ENCODE data around the gene WDR36.

The WDR36 gene

DNA sequence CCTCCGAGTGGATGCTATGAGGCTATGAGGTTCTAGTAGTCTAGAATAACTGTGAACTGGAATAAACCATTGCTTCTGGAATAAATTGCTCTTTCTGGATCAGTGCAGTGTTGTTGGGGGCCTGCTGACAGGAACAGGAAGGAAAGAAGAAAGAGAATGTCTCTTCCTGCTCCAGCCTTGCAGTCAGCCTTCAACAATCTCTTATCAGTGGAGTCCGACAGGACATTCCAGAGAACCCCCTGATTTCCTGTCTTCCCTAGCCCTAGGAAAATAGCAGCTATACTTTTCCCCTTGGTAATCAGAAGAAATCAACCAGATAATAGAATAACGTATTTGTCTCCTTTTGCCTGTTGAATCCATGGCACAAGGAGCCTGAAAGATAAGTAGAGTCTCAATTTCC lies 55.4 kb downstream of the WDR36 start:
- no peak overlapping the region for H3K27ac ChIP-seq (ENCODE audit: low read depth in 2 of 2, low read length in 2 of 2)
- no peaks in the 10 kb centered on the region for H3K27me3 ChIP-seq (ENCODE audit: control insufficient read depth in 2 of 2, insufficient read depth in 2 of 2, low read length in 2 of 2)
- H3K9ac ChIP-seq (ENCODE audit: low read depth in 1 of 2, low read length in 2 of 2), result no peak overlapping the region
- no peaks in the 10 kb centered on the region for H3K4me1 ChIP-seq (ENCODE audit: control insufficient read depth in 2 of 2, insufficient read depth in 2 of 2, low read length in 2 of 2)
- no peaks in the 10 kb centered on the region for H3K9me3 ChIP-seq (ENCODE audit: control insufficient read depth in 2 of 2, low read length in 2 of 2)
- no peak overlapping the region for H3K4me3 ChIP-seq (ENCODE audit: low read length in 2 of 2)
- no peaks in the 10 kb centered on the region for H3K36me3 ChIP-seq (ENCODE audit: control insufficient read depth in 2 of 2, insufficient read depth in 2 of 2, low read length in 2 of 2)

DNA sequence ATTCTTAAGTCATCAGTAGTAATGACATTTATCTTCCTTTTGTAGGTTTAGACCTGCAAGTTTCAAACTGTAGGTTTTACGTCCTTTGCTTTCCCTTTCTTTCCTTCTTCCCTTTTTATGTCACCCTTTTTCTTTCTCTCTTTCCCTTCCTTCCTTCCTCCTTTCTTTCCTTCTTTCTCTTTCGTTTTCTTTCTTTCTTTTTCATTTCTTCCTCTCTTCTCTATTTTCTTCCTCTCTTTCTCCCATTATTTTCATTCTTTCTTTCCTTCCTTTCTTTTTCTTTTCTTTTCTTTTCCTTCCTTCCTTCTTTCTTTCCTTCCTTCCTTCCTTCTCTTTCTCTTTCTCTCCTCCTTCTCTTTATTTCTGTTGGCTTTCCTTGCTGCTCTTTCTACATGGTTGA lies 59.9 kb downstream of the WDR36 start:
- Histone ChIP-seq H3K36me3 (ENCODE audit: control insufficient read depth in 2 of 2, insufficient read depth in 2 of 2, low read length in 2 of 2) (no peaks in the 10 kb centered on the region), H3K4me3 (ENCODE audit: low read length in 2 of 2) (no peak overlapping the region), H3K9me3 (ENCODE audit: control insufficient read depth in 2 of 2, low read length in 2 of 2) (no peaks in the 10 kb centered on the region), H3K27ac (ENCODE audit: low read depth in 2 of 2, low read length in 2 of 2) (no peak overlapping the region), H3K4me1 (ENCODE audit: control insufficient read depth in 2 of 2, insufficient read depth in 2 of 2, low read length in 2 of 2) (no peaks in the 10 kb centered on the region), H3K27me3 (ENCODE audit: control insufficient read depth in 2 of 2, insufficient read depth in 2 of 2, low read length in 2 of 2) (no peaks in the 10 kb centered on the region), H3K9ac (ENCODE audit: low read depth in 1 of 2, low read length in 2 of 2) (no peak overlapping the region)

GRCh38 chr5:111153483-111153882 lies 61.3 kb downstream of the WDR36 start:
- no peaks in the 10 kb centered on the region for H3K9me3 ChIP-seq (ENCODE audit: control insufficient read depth in 2 of 2, low read length in 2 of 2)
- H3K27me3 ChIP-seq (ENCODE audit: control insufficient read depth in 2 of 2, insufficient read depth in 2 of 2, low read length in 2 of 2), result no peaks in the 10 kb centered on the region
- H3K4me3 ChIP-seq (ENCODE audit: low read length in 2 of 2), result no peak overlapping the region
- H3K9ac ChIP-seq (ENCODE audit: low read depth in 1 of 2, low read length in 2 of 2), result no peak overlapping the region
- H3K27ac ChIP-seq (ENCODE audit: low read depth in 2 of 2, low read length in 2 of 2), result no peak overlapping the region
- H3K36me3 ChIP-seq (ENCODE audit: control insufficient read depth in 2 of 2, insufficient read depth in 2 of 2, low read length in 2 of 2), result no peaks in the 10 kb centered on the region
- no peaks in the 10 kb centered on the region for H3K4me1 ChIP-seq (ENCODE audit: control insufficient read depth in 2 of 2, insufficient read depth in 2 of 2, low read length in 2 of 2)

DNA sequence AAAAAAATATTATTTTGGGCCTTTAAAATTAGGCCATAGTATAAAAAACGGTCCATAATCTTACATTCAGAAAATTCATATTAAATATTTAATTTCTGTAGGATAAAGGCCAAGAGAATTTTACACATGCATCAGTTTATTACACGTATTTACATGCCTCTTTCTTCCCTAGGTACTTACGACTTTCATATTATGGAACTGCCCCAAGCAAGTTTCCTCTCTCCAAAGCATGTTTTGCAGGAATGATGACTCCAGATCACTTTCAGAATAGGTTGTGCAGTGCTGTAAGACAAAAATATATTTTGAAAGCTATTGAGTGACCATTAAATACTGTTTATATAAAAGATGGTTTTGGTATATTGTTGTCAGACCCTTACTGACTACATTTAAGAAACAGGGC lies 61.8 kb downstream of the WDR36 start:
- H3K9me3 ChIP-seq (ENCODE audit: control insufficient read depth in 2 of 2, low read length in 2 of 2), result no peaks in the 10 kb centered on the region
- H3K27ac ChIP-seq (ENCODE audit: low read depth in 2 of 2, low read length in 2 of 2), result no peak overlapping the region
- H3K36me3 ChIP-seq (ENCODE audit: control insufficient read depth in 2 of 2, insufficient read depth in 2 of 2, low read length in 2 of 2), result no peaks in the 10 kb centered on the region
- no peaks in the 10 kb centered on the region for H3K4me1 ChIP-seq (ENCODE audit: control insufficient read depth in 2 of 2, insufficient read depth in 2 of 2, low read length in 2 of 2)
- H3K27me3 ChIP-seq (ENCODE audit: control insufficient read depth in 2 of 2, insufficient read depth in 2 of 2, low read length in 2 of 2), result no peaks in the 10 kb centered on the region
- H3K9ac ChIP-seq (ENCODE audit: low read depth in 1 of 2, low read length in 2 of 2), result no peak overlapping the region
- H3K4me3 ChIP-seq (ENCODE audit: low read length in 2 of 2), result no peak overlapping the region

DNA sequence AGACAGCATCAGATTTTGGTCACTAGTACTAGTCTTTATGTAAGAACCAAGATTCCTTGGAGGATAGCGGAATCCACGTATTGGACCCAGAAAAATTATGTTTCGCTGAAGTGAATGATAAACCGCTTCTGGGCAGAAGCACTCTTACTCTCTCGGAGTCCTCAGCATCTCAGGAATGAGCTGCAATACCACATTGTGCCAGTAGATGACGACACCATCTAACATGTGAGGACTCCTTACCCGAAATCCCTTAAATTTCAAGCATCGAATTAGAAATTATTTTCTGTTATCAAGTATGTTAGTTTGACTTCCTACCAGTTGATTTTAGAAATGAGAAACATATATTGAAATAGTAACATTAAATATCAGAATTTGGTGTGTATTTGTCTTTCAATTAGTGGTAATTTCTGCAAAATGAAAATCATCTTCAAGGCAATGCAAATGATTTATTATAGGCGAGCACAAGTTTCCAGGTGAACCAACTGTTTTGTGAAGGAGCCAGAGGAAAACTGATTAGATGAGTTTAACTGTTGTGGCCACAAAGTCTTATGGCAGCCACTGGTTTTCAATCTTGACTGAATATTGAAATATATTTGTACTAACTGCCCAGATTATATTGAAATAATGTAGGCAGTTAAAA lies 66.1 kb downstream of the WDR36 start:
- no peak overlapping the region for H3K4me3 ChIP-seq (ENCODE audit: low read length in 2 of 2)
- H3K27me3 ChIP-seq (ENCODE audit: control insufficient read depth in 2 of 2, insufficient read depth in 2 of 2, low read length in 2 of 2), result no peaks in the 10 kb centered on the region
- no peak overlapping the region for H3K9ac ChIP-seq (ENCODE audit: low read depth in 1 of 2, low read length in 2 of 2)
- no peak overlapping the region for H3K27ac ChIP-seq (ENCODE audit: low read depth in 2 of 2, low read length in 2 of 2)
- H3K4me1 ChIP-seq (ENCODE audit: control insufficient read depth in 2 of 2, insufficient read depth in 2 of 2, low read length in 2 of 2), result no peaks in the 10 kb centered on the region
- no peaks in the 10 kb centered on the region for H3K36me3 ChIP-seq (ENCODE audit: control insufficient read depth in 2 of 2, insufficient read depth in 2 of 2, low read length in 2 of 2)
- H3K9me3 ChIP-seq (ENCODE audit: control insufficient read depth in 2 of 2, low read length in 2 of 2), result no peaks in the 10 kb centered on the region

DNA sequence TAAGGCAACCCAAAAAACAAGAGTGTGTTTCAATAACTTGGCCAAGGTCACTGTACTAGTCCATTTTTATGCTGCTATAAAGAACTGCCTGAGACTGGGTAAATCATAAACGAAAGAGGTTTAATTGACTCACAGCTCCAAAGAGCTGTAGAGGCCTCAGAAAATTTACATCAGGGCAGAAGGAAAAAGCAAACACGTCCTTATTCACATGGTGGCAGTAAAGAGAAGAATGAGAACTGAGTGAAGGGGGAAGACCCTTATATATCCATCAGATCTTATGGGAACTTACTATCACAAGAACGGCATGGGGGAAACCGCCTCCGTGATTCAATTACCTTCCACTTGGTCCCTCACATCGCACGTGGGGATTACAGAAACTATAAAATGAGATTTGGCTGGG lies 67.7 kb downstream of the WDR36 start:
- no peaks in the 10 kb centered on the region for H3K9me3 ChIP-seq (ENCODE audit: control insufficient read depth in 2 of 2, low read length in 2 of 2)
- H3K4me3 ChIP-seq (ENCODE audit: low read length in 2 of 2), result no peak overlapping the region
- no peak overlapping the region for H3K9ac ChIP-seq (ENCODE audit: low read depth in 1 of 2, low read length in 2 of 2)
- no peaks in the 10 kb centered on the region for H3K27me3 ChIP-seq (ENCODE audit: control insufficient read depth in 2 of 2, insufficient read depth in 2 of 2, low read length in 2 of 2)
- no peaks in the 10 kb centered on the region for H3K36me3 ChIP-seq (ENCODE audit: control insufficient read depth in 2 of 2, insufficient read depth in 2 of 2, low read length in 2 of 2)
- H3K4me1 ChIP-seq (ENCODE audit: control insufficient read depth in 2 of 2, insufficient read depth in 2 of 2, low read length in 2 of 2), result no peaks in the 10 kb centered on the region
- no peak overlapping the region for H3K27ac ChIP-seq (ENCODE audit: low read depth in 2 of 2, low read length in 2 of 2)

- Histone ChIP-seq H3K27me3 (ENCODE audit: control insufficient read depth in 2 of 2, insufficient read depth in 2 of 2, low read length in 2 of 2) (no peaks in the 10 kb centered on the region), H3K27ac (ENCODE audit: low read depth in 2 of 2, low read length in 2 of 2) (no peak overlapping the region), H3K36me3 (ENCODE audit: control insufficient read depth in 2 of 2, insufficient read depth in 2 of 2, low read length in 2 of 2) (no peaks in the 10 kb centered on the region), H3K9me3 (ENCODE audit: control insufficient read depth in 2 of 2, low read length in 2 of 2) (no peaks in the 10 kb centered on the region), H3K9ac (ENCODE audit: low read depth in 1 of 2, low read length in 2 of 2) (no peak overlapping the region), H3K4me1 (ENCODE audit: control insufficient read depth in 2 of 2, insufficient read depth in 2 of 2, low read length in 2 of 2) (no peaks in the 10 kb centered on the region), H3K4me3 (ENCODE audit: low read length in 2 of 2) (no peak overlapping the region)
These were observed 70.9 kb downstream of the WDR36 start for GRCh38 chr5:111163000-111163399.

DNA sequence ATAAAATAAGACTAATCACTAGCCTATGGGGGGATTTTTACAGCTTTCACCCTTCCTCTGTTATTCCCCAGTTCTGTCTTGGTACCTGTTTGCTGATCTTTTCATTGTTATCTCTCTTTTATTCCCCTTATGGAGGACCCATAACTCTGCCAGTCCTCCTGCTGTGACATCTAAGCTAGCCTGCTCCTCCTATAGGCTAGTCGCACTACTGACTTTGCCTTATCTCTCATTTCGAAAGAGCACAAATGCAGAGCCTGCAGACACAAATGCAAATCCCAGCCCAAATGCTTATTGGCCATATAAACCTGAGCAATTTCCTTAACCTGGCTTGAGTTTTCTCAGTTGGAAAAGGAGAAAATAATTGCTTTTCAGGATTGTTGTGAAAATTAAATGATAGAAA lies 72.9 kb downstream of the WDR36 start:
- Histone ChIP-seq H3K36me3 (ENCODE audit: control insufficient read depth in 2 of 2, insufficient read depth in 2 of 2, low read length in 2 of 2) (no peaks in the 10 kb centered on the region), H3K9ac (ENCODE audit: low read depth in 1 of 2, low read length in 2 of 2) (no peak overlapping the region), H3K27me3 (ENCODE audit: control insufficient read depth in 2 of 2, insufficient read depth in 2 of 2, low read length in 2 of 2) (no peaks in the 10 kb centered on the region), H3K4me1 (ENCODE audit: control insufficient read depth in 2 of 2, insufficient read depth in 2 of 2, low read length in 2 of 2) (no peaks in the 10 kb centered on the region), H3K9me3 (ENCODE audit: control insufficient read depth in 2 of 2, low read length in 2 of 2) (no peaks in the 10 kb centered on the region), H3K4me3 (ENCODE audit: low read length in 2 of 2) (no peak overlapping the region), H3K27ac (ENCODE audit: low read depth in 2 of 2, low read length in 2 of 2) (no peak overlapping the region)

- Histone ChIP-seq H3K4me3 (ENCODE audit: low read length in 2 of 2) (no peak overlapping the region), H3K27me3 (ENCODE audit: control insufficient read depth in 2 of 2, insufficient read depth in 2 of 2, low read length in 2 of 2) (no peaks in the 10 kb centered on the region), H3K4me1 (ENCODE audit: control insufficient read depth in 2 of 2, insufficient read depth in 2 of 2, low read length in 2 of 2) (no peaks in the 10 kb centered on the region), H3K9ac (ENCODE audit: low read depth in 1 of 2, low read length in 2 of 2) (no peak overlapping the region), H3K36me3 (ENCODE audit: control insufficient read depth in 2 of 2, insufficient read depth in 2 of 2, low read length in 2 of 2) (no peaks in the 10 kb centered on the region), H3K9me3 (ENCODE audit: control insufficient read depth in 2 of 2, low read length in 2 of 2) (no peaks in the 10 kb centered on the region), H3K27ac (ENCODE audit: low read depth in 2 of 2, low read length in 2 of 2) (no peak overlapping the region)
These were observed 75.4 kb downstream of the WDR36 start for GRCh38 chr5:111167551-111167950.

- Histone ChIP-seq H3K27ac (ENCODE audit: low read depth in 2 of 2, low read length in 2 of 2) (no peak overlapping the region), H3K9ac (ENCODE audit: low read depth in 1 of 2, low read length in 2 of 2) (no peak overlapping the region), H3K9me3 (ENCODE audit: control insufficient read depth in 2 of 2, low read length in 2 of 2) (no peaks in the 10 kb centered on the region), H3K4me1 (ENCODE audit: control insufficient read depth in 2 of 2, insufficient read depth in 2 of 2, low read length in 2 of 2) (no peaks in the 10 kb centered on the region), H3K27me3 (ENCODE audit: control insufficient read depth in 2 of 2, insufficient read depth in 2 of 2, low read length in 2 of 2) (no peaks in the 10 kb centered on the region), H3K36me3 (ENCODE audit: control insufficient read depth in 2 of 2, insufficient read depth in 2 of 2, low read length in 2 of 2) (no peaks in the 10 kb centered on the region), H3K4me3 (ENCODE audit: low read length in 2 of 2) (no peak overlapping the region)
These were observed 76.5 kb downstream of the WDR36 start for GRCh38 chr5:111168608-111169007.

DNA sequence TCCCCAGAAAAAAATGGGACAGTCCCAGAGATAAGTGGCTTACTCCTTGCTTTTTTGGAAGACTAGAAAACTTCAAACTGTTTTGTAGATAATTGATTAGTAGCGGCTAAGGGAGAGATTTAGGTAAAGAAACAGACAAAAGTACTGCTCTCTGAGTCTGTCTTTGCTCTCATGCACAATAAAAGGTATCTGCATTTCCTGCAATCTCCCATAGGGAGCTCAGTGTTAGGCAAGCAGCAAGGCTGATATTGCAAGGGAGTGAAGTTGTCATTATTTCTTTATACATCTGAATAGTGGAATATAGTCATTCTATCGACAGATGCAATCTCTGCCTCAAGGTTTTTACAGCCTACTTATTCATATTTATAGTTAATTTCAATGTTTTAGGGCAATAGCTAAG lies 77.1 kb downstream of the WDR36 start:
- Histone ChIP-seq H3K27ac (ENCODE audit: low read depth in 2 of 2, low read length in 2 of 2) (no peak overlapping the region), H3K4me1 (ENCODE audit: control insufficient read depth in 2 of 2, insufficient read depth in 2 of 2, low read length in 2 of 2) (no peaks in the 10 kb centered on the region), H3K9ac (ENCODE audit: low read depth in 1 of 2, low read length in 2 of 2) (no peak overlapping the region), H3K27me3 (ENCODE audit: control insufficient read depth in 2 of 2, insufficient read depth in 2 of 2, low read length in 2 of 2) (no peaks in the 10 kb centered on the region), H3K36me3 (ENCODE audit: control insufficient read depth in 2 of 2, insufficient read depth in 2 of 2, low read length in 2 of 2) (no peaks in the 10 kb centered on the region), H3K9me3 (ENCODE audit: control insufficient read depth in 2 of 2, low read length in 2 of 2) (no peaks in the 10 kb centered on the region), H3K4me3 (ENCODE audit: low read length in 2 of 2) (no peak overlapping the region)

Measured in mucosa of rectum (tissue), 2 donors.